ENCODE measurements around the gene TMEM245.
"Not testable (repeated sequence)": the region's sequence is repeated elsewhere in the genome, so short reads cannot be mapped to it uniquely, and the experiment has no call there.

The TMEM245 gene

GRCh38 chr9:108972626-108973209 lies 147.0 kb downstream of the TMEM245 start:
- DNase-seq (ENCODE audit: extremely low read depth, low read depth) = no peak
- TF ChIP-seq CTCF (IDR thresholded peaks at IDR 0.05; ENCODE audit: low read depth, low read length) = no peak

- no peak for DNase-seq (ENCODE audit: extremely low read depth, low read depth)
- TF ChIP-seq CTCF (IDR thresholded peaks at IDR 0.05; ENCODE audit: low read depth, low read length) = no peak
These were observed 147.6 kb downstream of the TMEM245 start for GRCh38 chr9:108972186-108972585.

- DNase-seq (ENCODE audit: extremely low read depth, low read depth) = not testable (repeated sequence)
These were observed 148.4 kb downstream of the TMEM245 start for GRCh38 chr9:108971392-108971791.

- no peak for DNase-seq (ENCODE audit: extremely low read depth, low read depth)
- TF ChIP-seq CTCF (IDR thresholded peaks at IDR 0.05; ENCODE audit: low read depth, low read length) = no peak
These were observed 151.8 kb downstream of the TMEM245 start for GRCh38 chr9:108967916-108968315.

Measured in AG09319 (cell line).